Liver (tissue), 3 donors: ENCODE results near the gene CPT1A.

Experiments
- HNF4A ChIP-seq, 2 donors: conservative IDR thresholded peaks; 2 replicates each; pipeline ENCODE4 v1.6.1; 2016; ENCODE audit warnings: antibody characterized with exemption in 2 of 2, mild to moderate bottlenecking in 2 of 2
- HNF4G ChIP-seq: IDR thresholded peaks from 2 replicates; pipeline ENCODE4 v1.6.1; 2016; ENCODE audit warnings: antibody characterized with exemption
- NR2F2 ChIP-seq: IDR thresholded peaks from 2 replicates; pipeline ENCODE4 v1.6.1; 2016; ENCODE audit warnings: antibody characterized with exemption
- RAD21 ChIP-seq, 2 donors: IDR thresholded peaks; 2 replicates each; pipeline ENCODE4 v1.6.1; 2016; ENCODE audit warnings: antibody characterized with exemption in 2 of 2, mild to moderate bottlenecking in 2 of 2
- RXRA ChIP-seq, 2 donors: IDR thresholded peaks; 2 replicates each; pipeline ENCODE4 v1.6.1; 2017 to 2018; ENCODE audit warnings: antibody characterized with exemption in 2 of 2, mild to moderate bottlenecking in 1 of 2
- SP1 ChIP-seq: IDR thresholded peaks from 2 replicates; pipeline ENCODE4 v1.6.1; 2018; ENCODE audit warnings: antibody characterized with exemption, mild to moderate bottlenecking
- TAF1 ChIP-seq: conservative IDR thresholded peaks from 2 replicates; pipeline ENCODE4 v1.6.1; 2016; ENCODE audit warnings: antibody characterized with exemption, mild to moderate bottlenecking
- TF ChIP-seq, protein P1 (sequence below): IDR thresholded peaks from 2 replicates; pipeline ENCODE4 v1.6.1; 2016; ENCODE audit warnings: antibody characterized with exemption
- TF ChIP-seq, protein P2 (sequence below): fragments of 150-350 bp; IDR thresholded peaks from 2 replicates; pipeline ENCODE4 v1.5.1; 2017; ENCODE audit warnings: improper control_type of control experiment, low read depth, low read length; ENCODE audit not compliant: missing input control
- TF ChIP-seq, protein P3 (sequence below): IDR thresholded peaks from 2 replicates; pipeline ENCODE4 v1.6.1; 2016; ENCODE audit warnings: antibody characterized with exemption
- donor health status: healthy.
- donor health status: healthy.

DNA sequence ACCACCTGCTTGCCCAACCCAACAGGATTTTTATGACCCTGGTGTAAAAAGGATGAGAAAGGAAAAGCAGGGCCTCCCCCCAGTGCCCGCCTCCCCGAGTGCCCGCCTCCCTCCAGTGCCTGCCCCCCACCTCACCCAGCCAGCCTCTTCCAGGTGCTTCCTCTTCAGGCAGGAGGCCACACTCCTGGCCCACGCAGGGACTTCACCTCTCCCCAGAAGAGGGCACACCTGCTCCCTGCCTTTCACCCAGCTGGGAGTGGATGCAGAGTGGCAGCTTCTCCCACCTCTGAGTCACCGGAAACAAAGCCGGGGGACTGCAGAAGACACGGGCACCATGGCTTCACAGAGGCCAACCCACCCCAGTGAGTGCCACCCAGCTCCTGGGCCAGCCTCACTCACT is 16.1 kb downstream of the CPT1A start:
- TF ChIP-seq NR2F2 = no peak
- TF ChIP-seq, protein P1, sequence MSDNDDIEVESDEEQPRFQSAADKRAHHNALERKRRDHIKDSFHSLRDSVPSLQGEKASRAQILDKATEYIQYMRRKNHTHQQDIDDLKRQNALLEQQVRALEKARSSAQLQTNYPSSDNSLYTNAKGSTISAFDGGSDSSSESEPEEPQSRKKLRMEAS = no peak
- TF ChIP-seq, protein P2, sequence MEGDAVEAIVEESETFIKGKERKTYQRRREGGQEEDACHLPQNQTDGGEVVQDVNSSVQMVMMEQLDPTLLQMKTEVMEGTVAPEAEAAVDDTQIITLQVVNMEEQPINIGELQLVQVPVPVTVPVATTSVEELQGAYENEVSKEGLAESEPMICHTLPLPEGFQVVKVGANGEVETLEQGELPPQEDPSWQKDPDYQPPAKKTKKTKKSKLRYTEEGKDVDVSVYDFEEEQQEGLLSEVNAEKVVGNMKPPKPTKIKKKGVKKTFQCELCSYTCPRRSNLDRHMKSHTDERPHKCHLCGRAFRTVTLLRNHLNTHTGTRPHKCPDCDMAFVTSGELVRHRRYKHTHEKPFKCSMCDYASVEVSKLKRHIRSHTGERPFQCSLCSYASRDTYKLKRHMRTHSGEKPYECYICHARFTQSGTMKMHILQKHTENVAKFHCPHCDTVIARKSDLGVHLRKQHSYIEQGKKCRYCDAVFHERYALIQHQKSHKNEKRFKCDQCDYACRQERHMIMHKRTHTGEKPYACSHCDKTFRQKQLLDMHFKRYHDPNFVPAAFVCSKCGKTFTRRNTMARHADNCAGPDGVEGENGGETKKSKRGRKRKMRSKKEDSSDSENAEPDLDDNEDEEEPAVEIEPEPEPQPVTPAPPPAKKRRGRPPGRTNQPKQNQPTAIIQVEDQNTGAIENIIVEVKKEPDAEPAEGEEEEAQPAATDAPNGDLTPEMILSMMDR = no peak
- no peak for TF ChIP-seq RXRA (IDR thresholded peaks at IDR 0.05)
- TF ChIP-seq, protein P3, sequence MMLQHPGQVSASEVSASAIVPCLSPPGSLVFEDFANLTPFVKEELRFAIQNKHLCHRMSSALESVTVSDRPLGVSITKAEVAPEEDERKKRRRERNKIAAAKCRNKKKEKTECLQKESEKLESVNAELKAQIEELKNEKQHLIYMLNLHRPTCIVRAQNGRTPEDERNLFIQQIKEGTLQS = no peak
- TF ChIP-seq HNF4G = no peak
- no peak for TF ChIP-seq HNF4A (conservative IDR thresholded peaks at IDR 0.05)
- no peak for TF ChIP-seq TAF1
- TF ChIP-seq SP1 = no peak
- peak in 1 of 2 donors; percentile 71 for TF ChIP-seq RAD21 (IDR thresholded peaks at IDR 0.05)
